HG03103 (cell line): ENCODE results near the gene LDLRAD4.
"Not testable (repeated sequence)": the region's sequence is repeated elsewhere in the genome, so short reads cannot be mapped to it uniquely, and the experiment has no call there.

Experiments used
- ATAC-seq: cut with Tn5 transposase; IDR thresholded peaks from one replicate; pipeline ENCODE4 v1.9.1; 2021; ENCODE audit warnings: low read depth; ENCODE audit not compliant: unreplicated experiment

Gene LDLRAD4

DNA sequence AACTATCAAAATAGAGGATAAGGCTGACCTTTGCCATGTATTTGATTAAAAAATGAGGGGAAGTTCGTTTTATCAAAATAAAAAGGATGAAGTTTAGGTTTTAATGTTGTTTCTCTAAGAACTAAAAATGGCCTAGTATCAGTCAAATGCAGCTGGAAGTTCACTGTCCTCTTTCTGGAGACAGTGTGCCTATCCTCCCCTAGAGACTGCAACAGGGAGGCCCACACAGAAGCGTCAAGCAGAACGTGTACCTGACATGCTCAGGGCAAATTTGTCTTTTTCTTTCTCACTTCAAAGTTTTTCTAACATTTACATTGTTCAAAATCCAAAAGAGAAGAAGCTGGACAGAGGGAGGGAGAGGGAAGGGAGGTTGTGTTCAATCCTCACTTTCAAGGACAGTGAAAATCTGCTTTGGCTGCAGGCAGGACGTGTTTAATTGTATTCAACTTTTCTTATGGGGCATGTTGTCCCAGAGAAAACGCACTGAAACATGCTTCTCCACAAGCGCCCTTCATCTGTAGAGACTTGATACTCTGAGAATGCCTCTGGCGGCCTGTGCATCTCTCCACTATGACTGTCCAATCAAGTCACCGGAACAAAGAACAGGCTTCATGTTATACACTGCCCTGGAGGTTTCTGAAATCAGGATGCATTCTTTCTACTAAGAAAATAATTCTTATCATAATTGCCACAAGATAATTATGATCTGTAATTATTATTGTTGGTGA lies 442.7 kb downstream of the LDLRAD4 start:
- no peak for ATAC-seq

DNA sequence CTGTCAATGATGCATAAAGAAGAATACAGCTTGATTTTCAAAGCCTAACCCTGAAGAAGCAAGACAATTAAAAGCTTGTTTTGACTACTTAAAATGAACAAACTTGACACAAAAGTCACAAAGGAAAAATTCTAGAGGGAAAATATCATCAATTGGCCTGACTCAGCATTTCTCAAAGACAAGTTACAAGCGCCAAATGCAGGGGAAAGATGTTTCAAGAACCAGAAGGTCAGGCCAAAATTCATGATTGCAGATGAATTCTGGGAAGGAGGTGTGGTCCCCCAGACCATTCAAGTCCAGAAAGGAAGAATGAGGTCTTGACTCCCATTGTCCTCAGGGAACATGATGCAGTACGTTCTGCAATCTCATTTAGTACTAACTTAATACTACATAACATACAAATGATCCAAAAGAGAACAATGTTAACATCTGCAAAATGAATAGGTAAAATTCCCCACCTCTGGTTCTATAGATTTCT lies 443.3 kb downstream of the LDLRAD4 start:
- no peak for ATAC-seq

DNA sequence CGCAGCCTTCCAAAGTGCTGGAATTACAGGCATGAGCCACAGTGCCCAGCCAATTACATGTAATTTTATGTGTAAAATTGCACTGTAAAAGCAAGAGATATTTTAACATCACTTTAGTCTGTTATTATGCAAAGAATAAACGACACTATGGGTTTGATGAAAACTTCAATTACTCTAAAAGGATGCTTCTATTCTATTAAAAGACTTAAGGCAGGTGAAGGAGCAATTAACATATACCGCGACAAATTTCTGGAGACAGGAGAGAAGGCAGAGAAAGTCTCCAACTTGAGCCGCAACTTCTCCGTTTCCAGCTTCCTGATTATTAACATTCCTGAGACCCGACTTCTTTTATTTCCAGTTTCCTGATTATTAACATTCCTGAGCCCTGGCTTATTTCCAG lies 454.1 kb downstream of the LDLRAD4 start:
- no peak for ATAC-seq

GRCh38 chr18:13676471-13676870 lies 457.9 kb downstream of the LDLRAD4 start:
- ATAC-seq = no peak

GRCh38 chr18:13677350-13677749 lies 458.8 kb downstream of the LDLRAD4 start:
- ATAC-seq = not testable (repeated sequence)

GRCh38 chr18:13680612-13681011 lies 462.1 kb downstream of the LDLRAD4 start:
- ATAC-seq = no peak

- ATAC-seq = no peak
Observed at GRCh38 chr18:13681701-13682100, 463.1 kb downstream of the LDLRAD4 start.

DNA sequence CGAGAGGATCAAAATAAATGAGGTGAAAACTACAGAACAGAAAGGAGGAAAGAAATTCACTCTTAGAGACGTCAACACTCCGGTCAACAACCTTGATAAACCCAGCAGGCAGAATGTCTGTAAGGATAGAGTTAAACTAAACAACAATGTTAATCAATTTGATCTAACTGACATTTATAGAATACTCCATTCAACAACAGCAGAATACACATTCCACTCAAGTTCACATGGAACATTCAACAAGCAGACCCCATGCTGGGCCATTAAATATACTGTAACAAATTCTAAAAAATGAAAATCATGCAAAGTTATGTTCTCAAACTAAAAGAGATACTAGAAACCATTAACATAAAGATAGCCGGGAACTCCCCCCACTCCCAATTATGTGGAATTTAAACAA lies 466.0 kb downstream of the LDLRAD4 start:
- ATAC-seq = no peak

DNA sequence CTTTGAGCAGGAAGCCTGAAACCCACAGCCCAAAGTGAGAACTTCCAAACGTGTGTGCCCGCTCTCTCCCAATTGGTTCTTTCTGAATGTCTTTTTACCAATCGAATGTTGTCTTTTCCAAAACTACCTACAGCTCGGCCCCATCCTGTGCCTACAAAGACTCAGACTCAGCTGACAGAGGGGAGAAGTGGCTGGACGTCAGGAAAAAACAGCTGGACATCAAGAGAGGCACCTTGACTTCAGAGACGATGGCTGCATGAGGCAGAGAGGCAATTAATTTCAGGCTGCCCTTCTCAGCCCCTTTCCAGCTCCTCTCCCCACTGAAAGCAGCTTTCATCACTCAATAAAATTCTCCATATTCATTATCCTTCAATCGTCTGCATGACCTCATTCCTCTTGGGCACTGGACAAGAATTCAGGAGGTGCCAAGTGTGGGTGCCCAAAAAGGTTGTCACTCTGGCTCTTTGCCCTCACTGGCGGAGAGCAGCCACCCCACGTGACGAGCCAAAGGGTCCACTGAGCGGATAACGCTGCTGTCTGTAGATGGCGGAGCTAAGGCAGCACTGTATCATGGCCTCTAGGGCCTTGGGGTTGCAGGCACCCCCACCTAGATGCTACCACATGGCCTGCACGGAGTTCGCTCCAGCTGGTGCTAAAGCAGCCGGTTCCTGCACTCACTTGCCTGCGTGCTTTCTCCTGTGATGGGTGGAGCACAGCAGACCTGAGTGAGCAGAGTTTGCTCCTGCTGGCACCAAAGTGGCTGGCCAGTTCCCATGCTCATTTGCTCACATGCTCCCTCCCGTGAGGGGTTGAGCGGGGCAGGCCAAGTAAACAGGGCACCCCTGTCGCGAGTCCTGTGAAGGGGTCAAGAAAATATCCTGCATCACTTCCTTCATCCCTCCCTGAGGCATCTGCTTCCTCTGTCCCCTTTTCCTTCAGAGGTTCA lies 469.9 kb downstream of the LDLRAD4 start:
- no peak for ATAC-seq

DNA sequence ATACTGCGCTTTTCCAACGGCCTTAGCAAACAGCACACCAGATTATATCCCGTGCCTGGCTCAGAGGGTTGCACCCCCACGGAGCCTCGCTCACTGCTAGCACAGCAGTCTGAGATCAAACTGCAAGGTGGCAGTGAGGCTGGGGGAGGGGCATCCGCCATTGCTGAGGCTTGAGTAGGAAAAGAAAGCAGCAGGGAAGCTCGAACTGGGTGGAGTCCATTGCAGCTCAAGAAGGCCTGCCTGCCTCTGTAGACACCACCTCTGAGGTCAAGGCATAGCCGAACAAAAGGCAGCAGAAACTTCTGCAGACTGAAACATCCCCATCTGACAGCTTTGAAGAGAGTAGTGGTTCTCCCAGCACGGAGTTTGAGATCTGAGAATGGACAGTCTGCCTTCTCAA lies 471.5 kb downstream of the LDLRAD4 start:
- ATAC-seq = not testable (repeated sequence)

GRCh38 chr18:13695337-13695736 lies 476.8 kb downstream of the LDLRAD4 start:
- not testable (repeated sequence) for ATAC-seq

- no peak for ATAC-seq
Observed at GRCh38 chr18:13696961-13697360, 478.4 kb downstream of the LDLRAD4 start.

- ATAC-seq = no peak
Observed at GRCh38 chr18:13700153-13700552, 481.6 kb downstream of the LDLRAD4 start.
